GM23338 (cell line): ENCODE data around the gene RBM33. TPM values are rescaled to one million over a fixed set of nuclear protein-coding genes. Genes with fewer than 3 reads are reported as not detected.

Experiments used
- ATAC-seq: fragments of 200-7000 bp; cut with Tn5 transposase; 3 replicates; pipeline ENCODE4 v1.9.1; 2020
- DNase-seq: peaks from one replicate; pipeline ENCODE4 v3.0.0-alpha.2; 2015; ENCODE audit warnings: low spot score
- H2AFZ ChIP-seq: fragments of 200-600 bp; sonication (generic); 2 replicates; pipeline ENCODE4 v1.8.0; 2016; ENCODE audit warnings: antibody characterized with exemption, mild to moderate bottlenecking, moderate library complexity
- H3F3A ChIP-seq: fragments of 200-600 bp; sonication (generic); replicated peaks from 2 replicates; pipeline ENCODE4 v1.8.0; 2017; ENCODE audit warnings: antibody characterized with exemption, mixed run types, low read depth
- H3K27ac ChIP-seq: fragments of 200-600 bp; sonication (generic); 2 replicates; pipeline ENCODE4 v1.6.1; 2016; ENCODE audit warnings: low read depth
- H3K27me3 ChIP-seq: fragments of 200-600 bp; sonication (generic); 2 replicates; pipeline ENCODE4 v1.8.0; 2016; ENCODE audit warnings: mild to moderate bottlenecking, mixed run types, moderate library complexity; ENCODE audit not compliant: insufficient read depth
- H3K36me3 ChIP-seq: fragments of 200-600 bp; sonication (generic); 2 replicates; pipeline ENCODE4 v1.8.0; 2016; ENCODE audit warnings: mild to moderate bottlenecking; ENCODE audit not compliant: insufficient read depth
- H3K4me1 ChIP-seq: fragments of 200-600 bp; sonication (generic); 2 replicates; pipeline ENCODE4 v1.8.0; 2016; ENCODE audit warnings: mild to moderate bottlenecking, moderate library complexity; ENCODE audit not compliant: insufficient read depth
- H3K4me2 ChIP-seq: fragments of 200-600 bp; sonication (generic); 2 replicates; pipeline ENCODE4 v1.7.1; 2017; ENCODE audit warnings: mixed run types
- H3K4me3 ChIP-seq: fragments of 200-600 bp; sonication (generic); 2 replicates; pipeline ENCODE4 v1.6.1; 2016; ENCODE audit warnings: mixed run types
- H3K79me2 ChIP-seq: fragments of 200-600 bp; sonication (generic); replicated peaks from 2 replicates; pipeline ENCODE4 v1.8.0; 2017; ENCODE audit warnings: mild to moderate bottlenecking; ENCODE audit not compliant: insufficient read depth
- H3K9me2 ChIP-seq: fragments of 200-600 bp; sonication (generic); 2 replicates; pipeline ENCODE4 v1.8.0; 2017; ENCODE audit not compliant: insufficient read depth
- H4K20me1 ChIP-seq: fragments of 200-600 bp; sonication (generic); replicated peaks from 2 replicates; pipeline ENCODE4 v1.8.0; 2017; ENCODE audit warnings: mild to moderate bottlenecking; ENCODE audit not compliant: insufficient read depth
- H3K27ac Mint-ChIP-seq: 2 replicates; pipeline ENCODE4 v1.8.0; 2020; ENCODE audit warnings: inconsistent platforms, mild to moderate bottlenecking, moderate library complexity, mixed read lengths
- H3K27me3 Mint-ChIP-seq: 3 replicates; pipeline ENCODE4 v1.8.0; 2022; ENCODE audit warnings: low read depth, mild to moderate bottlenecking, moderate library complexity, mixed read lengths, inconsistent platforms; ENCODE audit not compliant: insufficient read depth, poor library complexity
- H3K36me3 Mint-ChIP-seq: 3 replicates; pipeline ENCODE4 v1.8.0; 2021; ENCODE audit warnings: low read depth, mild to moderate bottlenecking, inconsistent platforms, moderate library complexity, mixed read lengths
- H3K4me1 Mint-ChIP-seq: 3 replicates; pipeline ENCODE4 v1.8.0; 2020; ENCODE audit warnings: mild to moderate bottlenecking, inconsistent platforms, mixed read lengths
- H3K4me3 Mint-ChIP-seq: 3 replicates; pipeline ENCODE4 v1.8.0; 2021; ENCODE audit warnings: moderate library complexity, mild to moderate bottlenecking, inconsistent platforms, mixed read lengths
- H3K9me3 Mint-ChIP-seq: 3 replicates; pipeline ENCODE4 v1.8.0; 2020; ENCODE audit warnings: moderate library complexity, mild to moderate bottlenecking, inconsistent platforms, mixed read lengths
- CREB1 ChIP-seq: fragments of 250-450 bp; sonication (Bioruptor Pico); IDR thresholded peaks from 2 replicates; pipeline ENCODE4 v1.5.0; 2020; ENCODE audit warnings: low read depth, mild to moderate bottlenecking, moderate library complexity
- ETS1 ChIP-seq: IDR thresholded peaks from 2 replicates; pipeline ENCODE4 v1.6.1; 2016; ENCODE audit warnings: antibody characterized with exemption
- EZH2 ChIP-seq: fragments of 200-600 bp; sonication (generic); IDR thresholded peaks from one replicate; pipeline ENCODE4 v1.8.0; 2017; ENCODE audit warnings: antibody characterized with exemption, mild to moderate bottlenecking, low read depth; ENCODE audit not compliant: unreplicated experiment
- EZH2phosphoT487 ChIP-seq: fragments of 200-600 bp; sonication (generic); IDR thresholded peaks from one replicate; pipeline ENCODE4 v1.8.1; 2018; ENCODE audit warnings: antibody characterized with exemption; ENCODE audit not compliant: unreplicated experiment
- JUNB ChIP-seq: IDR thresholded peaks from one replicate; pipeline ENCODE4 v1.6.1; 2016; ENCODE audit warnings: antibody characterized with exemption; ENCODE audit not compliant: unreplicated experiment
- NANOG ChIP-seq: IDR thresholded peaks from 2 replicates; pipeline ENCODE4 v1.6.1; 2016; ENCODE audit warnings: antibody characterized with exemption, borderline replicate concordance
- POLR2AphosphoS5 ChIP-seq: IDR thresholded peaks from 2 replicates; pipeline ENCODE4 v1.6.1; 2016; ENCODE audit warnings: antibody characterized with exemption, low read depth
- REST ChIP-seq: IDR thresholded peaks from one replicate; pipeline ENCODE4 v1.6.1; 2018; ENCODE audit warnings: antibody characterized with exemption; ENCODE audit not compliant: unreplicated experiment
- STAT1 ChIP-seq: IDR thresholded peaks from one replicate; pipeline ENCODE4 v1.6.1; 2016; ENCODE audit warnings: antibody characterized with exemption; ENCODE audit not compliant: unreplicated experiment
- ZNF114 ChIP-seq: fragments of 250-450 bp; sonication (Bioruptor Pico); IDR thresholded peaks from 2 replicates; pipeline ENCODE4 v1.5.0; 2020; ENCODE audit warnings: mild to moderate bottlenecking, moderate library complexity
- ZNF331 ChIP-seq: fragments of 250-450 bp; sonication (Bioruptor Pico); IDR thresholded peaks from 2 replicates; pipeline ENCODE4 v1.5.0; 2020; ENCODE audit warnings: low read depth, mild to moderate bottlenecking, moderate library complexity
- polyA plus RNA-seq: library from polyadenylated mRNA; unstranded; fragments of >200 nt; fragmentation: Nextera tagmentation; extraction: Ambion mirVana; gene quantifications from 2 replicates; pipeline ENCODE4 v1.2.1, GENCODE V29; 2016
- total RNA-seq: library from RNA; depleted of rRNA; stranded (reverse); fragments of >200 nt; shearing (Covaris generic); gene quantifications from 2 replicates; pipeline ENCODE4 v1.2.3, GENCODE V29; 2014
- TF ChIP-seq, protein P1 (sequence below): fragments of 250-450 bp; sonication (Bioruptor Pico); IDR thresholded peaks from 2 replicates; pipeline ENCODE4 v1.5.0; 2020; ENCODE audit warnings: mild to moderate bottlenecking, moderate library complexity
- TF ChIP-seq, protein P2 (sequence below), 2 experiments: fragments of 200-600 bp in 1 of 2; sonication (generic) in 1 of 2; conservative IDR thresholded peaks; 2 replicates each; pipeline versions ENCODE4 v1.5.1 to v1.6.1; 2016 to 2017; ENCODE audit warnings: antibody characterized with exemption in 2 of 2, low read depth in 2 of 2, mild to moderate bottlenecking in 2 of 2, moderate library complexity in 1 of 2

RBM33 gene
- total and polyA plus RNA-seq, 2 experiments from 2014 or later, result 47.7 to 94.7 TPM

- TF ChIP-seq REST (no peak), ETS1 (no peak), EZH2phosphoT487 (no peak)
These were observed 1.2 kb downstream of the RBM33 start (continued) for GRCh38 chr7:155645662-155646061.

GRCh38 chr7:155646669-155647068 lies 2.2 kb downstream of the RBM33 start:
- Histone ChIP-seq H3K27ac (peak overlapping the region; percentile 34; the same call in 1 of the 2 replicates), H3K4me2 (peak overlapping the region; percentile 81; the same call in 1 of the 2 replicates), H3K9me2 (no peaks in the 10 kb centered on the region), H3K4me3 (peak overlapping the region; percentile 96; the same call in 1 of the 2 replicates), H3F3A (no peaks in the 10 kb centered on the region), H3K4me1 (peaks cover 9% of the 10 kb centered on the region), H4K20me1 (peaks cover 20% of the 10 kb centered on the region), H2AFZ (no peak overlapping the region), H3K27me3 (no peaks in the 10 kb centered on the region), H3K79me2 (peaks cover 80% of the 10 kb centered on the region), H3K36me3 (peaks cover 13% of the 10 kb centered on the region; the same call in 1 of the 2 replicates)
- H3K36me3 Mint-ChIP-seq, result peaks cover 59% of the 10 kb centered on the region
- H3K4me3 Mint-ChIP-seq, result peak overlapping the region; percentile 95; the same call in 2 of the 3 replicates
- ATAC-seq (no peak), DNase-seq (no peak)
- H3K27me3 Mint-ChIP-seq, result peaks cover 8% of the 10 kb centered on the region
- H3K4me1 Mint-ChIP-seq, result peaks cover 30% of the 10 kb centered on the region
- H3K9me3 Mint-ChIP-seq, result peaks cover 30% of the 10 kb centered on the region; the same call in 2 of the 3 replicates
- H3K27ac Mint-ChIP-seq, result no peak overlapping the region
- TF ChIP-seq CREB1 (CRISPR knock-in tag) (no peak), EZH2 (no peak), EZH2phosphoT487 (no peak), ZNF331 (CRISPR knock-in tag) (no peak), JUNB (no peak), NANOG (no peak), ZNF114 (CRISPR knock-in tag) (no peak), POLR2AphosphoS5 (no peak), STAT1 (no peak)
- TF ChIP-seq, protein P1, sequence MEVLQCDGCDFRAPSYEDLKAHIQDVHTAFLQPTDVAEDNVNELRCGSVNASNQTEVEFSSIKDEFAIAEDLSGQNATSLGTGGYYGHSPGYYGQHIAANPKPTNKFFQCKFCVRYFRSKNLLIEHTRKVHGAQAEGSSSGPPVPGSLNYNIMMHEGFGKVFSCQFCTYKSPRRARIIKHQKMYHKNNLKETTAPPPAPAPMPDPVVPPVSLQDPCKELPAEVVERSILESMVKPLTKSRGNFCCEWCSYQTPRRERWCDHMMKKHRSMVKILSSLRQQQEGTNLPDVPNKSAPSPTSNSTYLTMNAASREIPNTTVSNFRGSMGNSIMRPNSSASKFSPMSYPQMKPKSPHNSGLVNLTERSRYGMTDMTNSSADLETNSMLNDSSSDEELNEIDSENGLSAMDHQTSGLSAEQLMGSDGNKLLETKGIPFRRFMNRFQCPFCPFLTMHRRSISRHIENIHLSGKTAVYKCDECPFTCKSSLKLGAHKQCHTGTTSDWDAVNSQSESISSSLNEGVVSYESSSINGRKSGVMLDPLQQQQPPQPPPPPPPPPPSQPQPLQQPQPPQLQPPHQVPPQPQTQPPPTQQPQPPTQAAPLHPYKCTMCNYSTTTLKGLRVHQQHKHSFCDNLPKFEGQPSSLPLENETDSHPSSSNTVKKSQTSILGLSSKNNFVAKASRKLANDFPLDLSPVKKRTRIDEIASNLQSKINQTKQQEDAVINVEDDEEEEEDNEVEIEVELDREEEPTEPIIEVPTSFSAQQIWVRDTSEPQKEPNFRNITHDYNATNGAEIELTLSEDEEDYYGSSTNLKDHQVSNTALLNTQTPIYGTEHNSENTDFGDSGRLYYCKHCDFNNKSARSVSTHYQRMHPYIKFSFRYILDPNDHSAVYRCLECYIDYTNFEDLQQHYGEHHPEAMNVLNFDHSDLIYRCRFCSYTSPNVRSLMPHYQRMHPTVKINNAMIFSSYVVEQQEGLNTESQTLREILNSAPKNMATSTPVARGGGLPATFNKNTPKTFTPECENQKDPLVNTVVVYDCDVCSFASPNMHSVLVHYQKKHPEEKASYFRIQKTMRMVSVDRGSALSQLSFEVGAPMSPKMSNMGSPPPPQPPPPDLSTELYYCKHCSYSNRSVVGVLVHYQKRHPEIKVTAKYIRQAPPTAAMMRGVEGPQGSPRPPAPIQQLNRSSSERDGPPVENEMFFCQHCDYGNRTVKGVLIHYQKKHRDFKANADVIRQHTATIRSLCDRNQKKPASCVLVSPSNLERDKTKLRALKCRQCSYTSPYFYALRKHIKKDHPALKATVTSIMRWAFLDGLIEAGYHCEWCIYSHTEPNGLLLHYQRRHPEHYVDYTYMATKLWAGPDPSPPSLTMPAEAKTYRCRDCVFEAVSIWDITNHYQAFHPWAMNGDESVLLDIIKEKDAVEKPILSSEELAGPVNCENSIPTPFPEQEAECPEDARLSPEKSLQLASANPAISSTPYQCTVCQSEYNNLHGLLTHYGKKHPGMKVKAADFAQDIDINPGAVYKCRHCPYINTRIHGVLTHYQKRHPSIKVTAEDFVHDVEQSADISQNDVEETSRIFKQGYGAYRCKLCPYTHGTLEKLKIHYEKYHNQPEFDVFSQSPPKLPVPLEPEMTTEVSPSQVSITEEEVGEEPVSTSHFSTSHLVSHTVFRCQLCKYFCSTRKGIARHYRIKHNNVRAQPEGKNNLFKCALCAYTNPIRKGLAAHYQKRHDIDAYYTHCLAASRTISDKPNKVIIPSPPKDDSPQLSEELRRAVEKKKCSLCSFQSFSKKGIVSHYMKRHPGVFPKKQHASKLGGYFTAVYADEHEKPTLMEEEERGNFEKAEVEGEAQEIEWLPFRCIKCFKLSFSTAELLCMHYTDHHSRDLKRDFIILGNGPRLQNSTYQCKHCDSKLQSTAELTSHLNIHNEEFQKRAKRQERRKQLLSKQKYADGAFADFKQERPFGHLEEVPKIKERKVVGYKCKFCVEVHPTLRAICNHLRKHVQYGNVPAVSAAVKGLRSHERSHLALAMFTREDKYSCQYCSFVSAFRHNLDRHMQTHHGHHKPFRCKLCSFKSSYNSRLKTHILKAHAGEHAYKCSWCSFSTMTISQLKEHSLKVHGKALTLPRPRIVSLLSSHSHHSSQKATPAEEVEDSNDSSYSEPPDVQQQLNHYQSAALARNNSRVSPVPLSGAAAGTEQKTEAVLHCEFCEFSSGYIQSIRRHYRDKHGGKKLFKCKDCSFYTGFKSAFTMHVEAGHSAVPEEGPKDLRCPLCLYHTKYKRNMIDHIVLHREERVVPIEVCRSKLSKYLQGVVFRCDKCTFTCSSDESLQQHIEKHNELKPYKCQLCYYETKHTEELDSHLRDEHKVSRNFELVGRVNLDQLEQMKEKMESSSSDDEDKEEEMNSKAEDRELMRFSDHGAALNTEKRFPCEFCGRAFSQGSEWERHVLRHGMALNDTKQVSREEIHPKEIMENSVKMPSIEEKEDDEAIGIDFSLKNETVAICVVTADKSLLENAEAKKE (CRISPR knock-in tag), result no peak
- TF ChIP-seq, protein P2, sequence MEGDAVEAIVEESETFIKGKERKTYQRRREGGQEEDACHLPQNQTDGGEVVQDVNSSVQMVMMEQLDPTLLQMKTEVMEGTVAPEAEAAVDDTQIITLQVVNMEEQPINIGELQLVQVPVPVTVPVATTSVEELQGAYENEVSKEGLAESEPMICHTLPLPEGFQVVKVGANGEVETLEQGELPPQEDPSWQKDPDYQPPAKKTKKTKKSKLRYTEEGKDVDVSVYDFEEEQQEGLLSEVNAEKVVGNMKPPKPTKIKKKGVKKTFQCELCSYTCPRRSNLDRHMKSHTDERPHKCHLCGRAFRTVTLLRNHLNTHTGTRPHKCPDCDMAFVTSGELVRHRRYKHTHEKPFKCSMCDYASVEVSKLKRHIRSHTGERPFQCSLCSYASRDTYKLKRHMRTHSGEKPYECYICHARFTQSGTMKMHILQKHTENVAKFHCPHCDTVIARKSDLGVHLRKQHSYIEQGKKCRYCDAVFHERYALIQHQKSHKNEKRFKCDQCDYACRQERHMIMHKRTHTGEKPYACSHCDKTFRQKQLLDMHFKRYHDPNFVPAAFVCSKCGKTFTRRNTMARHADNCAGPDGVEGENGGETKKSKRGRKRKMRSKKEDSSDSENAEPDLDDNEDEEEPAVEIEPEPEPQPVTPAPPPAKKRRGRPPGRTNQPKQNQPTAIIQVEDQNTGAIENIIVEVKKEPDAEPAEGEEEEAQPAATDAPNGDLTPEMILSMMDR (conservative IDR thresholded peaks at IDR 0.05; ENCODE audit: low read depth in 2 of 2), result no peak
